ENCODE results near the gene EMX1. TPM values are rescaled to one million over a fixed set of nuclear protein-coding genes. Genes with fewer than 3 reads are reported as not detected.

EMX1 gene
- total RNA-seq, 1 donor from 2014 or later: 0.43 TPM

GRCh38 chr2:72959995-72960981, 43.0 kb downstream of the EMX1 start:
- Histone ChIP-seq H4K20me1 (ENCODE audit: low read depth) (no peaks in the 10 kb centered on the region), H3K27me3 (no peaks in the 10 kb centered on the region), H3K9me3 (ENCODE audit: low read depth) (no peaks in the 10 kb centered on the region), H2AFZ (replicated peaks) (no peak overlapping the region), H3K9ac (no peak overlapping the region), H3K4me2 (no peak overlapping the region), H3K36me3 (no peaks in the 10 kb centered on the region), H3F3A (ENCODE audit: low read depth) (peaks cover 15% of the 10 kb centered on the region), H3K27ac (no peak overlapping the region), H3K4me1 (peaks cover 47% of the 10 kb centered on the region), H3K79me2 (ENCODE audit: low read depth) (no peaks in the 10 kb centered on the region), H3K4me3 (no peak overlapping the region)
- H3K4me3 Mint-ChIP-seq: no peak overlapping the region
- H3K36me3 Mint-ChIP-seq: peaks cover 5% of the 10 kb centered on the region
- H3K27me3 Mint-ChIP-seq (ENCODE audit: insufficient read depth, low read depth): peaks cover 5% of the 10 kb centered on the region
- no peak for DNase-seq (ENCODE audit: low spot score)
- H3K27ac Mint-ChIP-seq: peak overlapping the region; percentile 71
- TF ChIP-seq EZH2phosphoT487 (IDR thresholded peaks at IDR 0.05) (no peak), CTCF (IDR thresholded peaks at IDR 0.05) (no peak), EZH2 (IDR thresholded peaks at IDR 0.05) (no peak)
- peaks cover 23% of the 10 kb centered on the region for H3K4me1 Mint-ChIP-seq
- peaks cover 2% of the 10 kb centered on the region for H3K9me3 Mint-ChIP-seq

GRCh38 chr2:72961036-72961720, 43.9 kb downstream of the EMX1 start:
- no peaks in the 10 kb centered on the region for H3K36me3 ChIP-seq

More at GRCh38 chr2:72961036-72961720, 43.9 kb downstream of the EMX1 start:
- peaks cover 38% of the 10 kb centered on the region for H3K4me1 ChIP-seq
- no peak overlapping the region for H2AFZ ChIP-seq (replicated peaks)
- peaks cover 6% of the 10 kb centered on the region for H3F3A ChIP-seq (ENCODE audit: low read depth)
- no peaks in the 10 kb centered on the region for H4K20me1 ChIP-seq (ENCODE audit: low read depth)
- no peak overlapping the region for H3K4me3 ChIP-seq
- H3K79me2 ChIP-seq (ENCODE audit: low read depth): no peaks in the 10 kb centered on the region
- no peak overlapping the region for H3K9ac ChIP-seq
- Mint-ChIP-seq H3K9me3 (peaks cover 2% of the 10 kb centered on the region), H3K36me3 (peaks cover 5% of the 10 kb centered on the region), H3K4me3 (no peak overlapping the region), H3K27me3 (ENCODE audit: insufficient read depth, low read depth) (peaks cover 3% of the 10 kb centered on the region), H3K27ac (peak overlapping the region; percentile 72), H3K4me1 (peaks cover 17% of the 10 kb centered on the region)
- no peak for DNase-seq (ENCODE audit: low spot score)
- no peak overlapping the region for H3K27ac ChIP-seq
- no peaks in the 10 kb centered on the region for H3K9me3 ChIP-seq (ENCODE audit: low read depth)
- no peak for TF ChIP-seq EZH2phosphoT487 (IDR thresholded peaks at IDR 0.05)
- TF ChIP-seq EZH2 (IDR thresholded peaks at IDR 0.05): no peak
- TF ChIP-seq CTCF (IDR thresholded peaks at IDR 0.05): no peak
- H3K4me2 ChIP-seq: no peak overlapping the region
- H3K27me3 ChIP-seq: no peaks in the 10 kb centered on the region
